Stimulated activated CD8-positive, alpha-beta memory T cell treated with anti-CD3 and anti-CD28 coated beads, Interleukin-15, amount 100 ng/mL, for 48 hours (primary cell): ENCODE results near the gene TKT.
"Not testable (repeated sequence)": the region's sequence is repeated elsewhere in the genome, so short reads cannot be mapped to it uniquely, and the experiment has no call there.

Experiments
- DNase-seq, 2 donors: peaks; one replicate each; pipeline ENCODE4 v3.0.0-alpha.2; 2020; ENCODE audit warnings: low read depth in 2 of 2

TKT gene

GRCh38 chr3:53260286-53260785 lies 4.5 kb upstream of the TKT start:
- no peak for DNase-seq

- DNase-seq: no peak
Measured at GRCh38 chr3:53259427-53260259, 3.8 kb upstream of the TKT start.

- DNase-seq: no peak
Measured at GRCh38 chr3:53258600-53259426, 3.0 kb upstream of the TKT start.

GRCh38 chr3:53257465-53257864 lies 1.6 kb upstream of the TKT start:
- DNase-seq: no peak

- no peak for DNase-seq
Measured at GRCh38 chr3:53256704-53257055, 858 bp upstream of the TKT start.

DNA sequence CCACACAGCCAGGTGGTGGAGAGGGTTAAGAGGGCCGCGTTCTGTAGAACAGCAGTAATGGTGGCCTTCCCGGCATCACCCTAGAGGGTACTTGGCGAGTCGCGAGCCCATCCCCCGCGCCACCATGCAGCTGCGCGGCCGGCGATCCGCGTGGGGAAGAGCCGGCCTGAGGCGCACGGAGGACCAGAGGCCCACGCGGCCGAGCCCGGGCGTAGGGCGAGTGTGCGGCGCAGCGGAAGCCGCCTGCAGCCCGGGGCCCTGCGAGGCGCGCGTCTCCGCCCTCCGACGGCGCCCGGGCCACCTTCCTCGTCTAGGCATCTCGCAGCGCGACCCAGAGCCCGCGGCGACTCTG lies 423 bp downstream of the TKT start:
- DNase-seq: peak; percentile 12 to 27

GRCh38 chr3:53254509-53255422 lies 1.1 kb downstream of the TKT start:
- DNase-seq: peak; percentile 49 to 52

DNA sequence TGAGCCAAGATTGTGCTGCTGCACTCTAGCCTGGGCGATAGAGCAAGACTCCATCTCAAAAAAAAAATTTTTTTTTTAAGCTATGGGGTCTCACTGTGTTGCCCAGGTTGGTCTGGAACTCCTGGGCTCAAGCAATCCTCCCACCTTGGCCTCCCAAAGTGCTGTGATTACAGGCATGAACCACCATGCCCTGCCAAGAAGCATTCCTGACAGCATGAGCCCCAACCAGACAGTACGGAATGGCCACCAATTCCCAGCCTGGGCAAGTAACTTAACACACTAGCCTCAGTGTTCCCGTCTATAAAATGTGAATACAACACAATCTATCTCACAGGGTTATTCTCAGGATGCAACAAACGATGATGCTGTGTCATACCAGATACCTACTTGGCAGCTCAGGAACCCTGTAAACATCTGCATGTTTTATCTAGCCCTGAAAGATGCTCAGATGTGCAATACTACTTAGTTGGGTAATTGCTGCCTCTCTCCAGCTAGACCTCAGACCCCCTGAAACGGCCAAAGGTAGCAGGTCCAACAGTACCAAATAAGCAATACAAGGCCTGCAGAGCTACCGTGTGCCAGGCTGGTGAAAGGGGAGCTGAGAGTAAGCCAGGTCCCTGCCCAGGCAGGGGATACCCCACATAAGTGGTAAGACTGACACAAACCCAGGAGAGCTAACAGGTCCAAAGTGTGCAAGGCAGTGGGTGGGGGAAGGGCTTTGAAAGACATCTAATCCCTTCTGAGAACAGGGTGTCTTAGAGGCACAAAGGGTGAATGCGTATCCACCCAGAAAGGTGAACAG lies 1.9 kb downstream of the TKT start:
- DNase-seq: no peak

- not testable (repeated sequence) for DNase-seq
Measured at GRCh38 chr3:53252947-53253322, 2.9 kb downstream of the TKT start.

DNA sequence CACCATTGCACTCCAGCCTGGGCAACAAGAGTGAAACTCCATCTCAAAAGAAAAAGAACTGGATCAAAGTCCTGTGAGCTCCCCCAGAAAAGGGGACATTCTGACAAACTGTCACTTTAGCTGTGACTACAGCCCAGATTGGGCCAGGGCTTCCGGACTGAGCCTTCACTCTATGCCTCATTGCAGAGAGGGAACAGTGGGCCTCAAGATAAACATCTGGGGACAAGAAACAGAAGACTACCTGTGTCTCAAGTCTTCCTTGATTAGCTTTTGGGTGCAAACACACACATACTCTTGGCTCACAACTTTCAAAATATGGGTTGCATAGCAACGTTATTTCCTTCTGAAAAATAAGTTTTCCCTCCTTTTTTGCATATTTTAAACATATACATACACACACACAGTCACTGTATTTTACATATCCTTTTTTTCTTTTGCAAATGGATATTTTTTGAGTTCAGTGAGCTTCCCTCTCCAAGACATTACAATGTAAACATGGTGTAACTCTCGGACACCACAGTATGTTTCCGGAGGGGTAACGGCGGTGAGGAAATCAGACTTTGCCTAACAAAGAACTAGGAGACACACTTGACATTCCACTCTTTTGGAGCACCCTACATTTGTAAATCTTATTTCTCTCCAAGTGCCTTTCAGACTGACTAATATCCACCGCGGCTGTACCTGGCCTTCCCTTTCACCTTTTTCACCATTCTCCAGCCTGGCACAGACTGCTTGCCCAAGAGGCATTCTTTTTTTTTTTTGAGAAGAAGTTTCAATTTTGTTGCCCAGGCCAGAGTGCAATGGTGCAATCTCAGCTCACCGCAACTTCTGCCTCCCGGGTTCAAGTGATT lies 3.5 kb downstream of the TKT start:
- no peak for DNase-seq

DNA sequence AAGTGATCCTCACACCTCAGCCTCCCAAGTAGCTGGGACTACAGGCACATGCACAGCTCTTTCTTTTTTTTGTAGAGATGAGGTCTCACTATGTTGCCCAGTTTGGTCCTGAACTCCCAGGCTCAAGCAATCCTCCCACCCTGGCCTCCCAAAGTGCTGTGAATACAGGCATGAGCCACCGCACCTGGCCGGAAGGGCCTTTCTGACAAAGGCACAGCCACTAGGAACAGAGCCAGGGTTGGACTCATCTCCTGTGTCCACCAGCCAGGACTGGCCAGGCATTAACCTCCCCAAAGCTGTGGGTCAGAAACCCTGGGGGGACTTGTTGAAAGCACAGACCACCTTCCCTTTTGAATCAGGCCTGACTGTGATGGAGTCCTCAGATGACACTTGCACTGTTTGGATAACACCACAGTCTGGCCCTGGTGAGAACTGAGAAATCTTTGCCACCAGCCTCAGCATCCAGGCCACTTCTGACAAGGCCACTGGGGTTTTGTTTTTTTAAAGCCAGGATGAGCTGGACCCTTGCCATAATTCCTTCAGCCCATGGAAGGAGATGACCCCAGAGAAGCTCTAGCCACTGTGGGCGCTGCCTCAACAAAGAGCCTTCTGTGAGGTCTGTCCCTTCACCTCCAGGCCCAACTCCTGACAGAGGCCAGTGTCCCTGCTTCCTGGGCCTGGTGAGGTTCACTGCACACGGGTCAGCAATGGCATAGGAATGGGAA lies 4.8 kb downstream of the TKT start:
- no peak for DNase-seq

DNA sequence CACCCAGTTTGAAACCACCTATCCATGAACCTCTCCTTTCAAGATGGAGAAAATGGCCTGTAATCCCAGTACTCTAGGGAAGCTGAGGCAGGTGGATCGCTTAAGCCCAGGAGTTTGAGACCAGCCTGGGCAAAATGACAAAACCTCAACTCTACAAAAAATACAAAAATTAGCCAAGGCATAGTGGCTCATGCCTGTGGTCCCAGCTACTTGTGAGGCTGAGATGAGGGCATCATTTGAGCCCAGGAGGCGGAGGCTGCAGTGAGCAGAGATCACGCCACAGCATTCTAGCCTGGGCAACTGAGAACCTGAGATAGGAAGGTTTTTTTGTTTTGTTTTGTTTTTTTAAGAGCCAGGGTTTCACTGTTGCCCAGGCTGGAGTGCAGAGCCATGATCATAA lies 5.4 kb downstream of the TKT start:
- no peak for DNase-seq

- DNase-seq: no peak
Measured at GRCh38 chr3:53248161-53248560, 7.7 kb downstream of the TKT start.

GRCh38 chr3:53247619-53248018 lies 8.2 kb downstream of the TKT start:
- no peak for DNase-seq

GRCh38 chr3:53244271-53244670 lies 11.6 kb downstream of the TKT start:
- DNase-seq: no peak

DNA sequence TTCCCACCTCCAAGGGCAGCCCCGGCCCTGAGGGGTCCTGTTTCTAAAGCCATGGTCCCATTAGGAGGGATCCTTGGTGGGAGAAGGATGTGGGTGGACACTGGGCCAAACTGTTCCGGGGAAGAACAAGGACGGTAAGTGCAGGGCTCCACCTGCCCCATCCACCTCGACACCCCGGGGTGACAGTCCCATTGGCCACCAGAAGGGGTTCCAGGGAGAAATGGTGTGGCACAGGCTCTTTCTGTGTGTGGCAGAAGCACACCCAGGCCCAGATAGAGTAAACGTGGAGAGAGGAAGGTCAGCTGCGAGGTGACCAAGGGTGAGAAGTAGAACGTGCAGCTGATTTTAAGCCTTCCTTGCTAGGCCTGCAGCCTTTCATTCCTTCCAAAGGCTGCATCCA lies 12.0 kb downstream of the TKT start:
- DNase-seq: no peak

DNA sequence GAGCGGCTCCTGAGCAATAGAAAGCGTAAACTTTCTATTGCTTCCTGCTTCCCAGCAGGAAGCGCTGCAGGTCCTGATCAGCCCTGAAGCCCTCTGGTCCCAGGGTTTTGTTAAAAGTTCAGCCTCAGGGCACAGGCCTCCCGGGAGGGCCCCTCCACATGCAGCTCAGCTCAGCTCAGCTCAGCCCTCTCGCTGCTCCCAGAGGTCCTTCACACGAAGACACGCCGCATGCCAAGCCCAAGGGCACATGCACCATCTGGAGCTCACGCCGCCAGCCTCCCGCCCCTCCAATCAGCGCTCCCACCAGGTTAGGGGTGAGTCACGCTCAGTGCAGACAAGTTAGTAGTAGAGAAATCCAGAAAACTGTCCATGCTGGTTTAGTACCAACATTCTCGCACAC lies 12.7 kb downstream of the TKT start:
- no peak for DNase-seq

DNA sequence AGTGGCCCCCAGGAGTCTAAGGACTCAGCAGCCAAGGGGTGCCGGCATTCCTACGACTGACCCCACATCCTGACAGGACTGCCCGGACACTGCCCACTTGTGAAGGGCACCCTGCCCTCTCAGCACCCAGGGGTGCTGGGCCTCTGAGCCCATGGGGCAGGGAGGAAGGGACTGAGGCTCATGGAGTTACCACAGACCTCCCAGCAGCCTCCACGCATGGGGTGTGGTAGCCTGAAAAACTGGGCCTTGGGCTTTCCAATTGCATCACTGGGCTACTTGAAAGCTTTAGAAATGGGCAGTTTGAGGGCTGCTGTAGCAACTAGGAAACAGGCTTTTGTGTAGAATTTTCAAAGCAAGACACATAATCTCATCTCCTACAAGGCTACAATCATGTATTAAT lies 13.2 kb downstream of the TKT start:
- DNase-seq: no peak

DNA sequence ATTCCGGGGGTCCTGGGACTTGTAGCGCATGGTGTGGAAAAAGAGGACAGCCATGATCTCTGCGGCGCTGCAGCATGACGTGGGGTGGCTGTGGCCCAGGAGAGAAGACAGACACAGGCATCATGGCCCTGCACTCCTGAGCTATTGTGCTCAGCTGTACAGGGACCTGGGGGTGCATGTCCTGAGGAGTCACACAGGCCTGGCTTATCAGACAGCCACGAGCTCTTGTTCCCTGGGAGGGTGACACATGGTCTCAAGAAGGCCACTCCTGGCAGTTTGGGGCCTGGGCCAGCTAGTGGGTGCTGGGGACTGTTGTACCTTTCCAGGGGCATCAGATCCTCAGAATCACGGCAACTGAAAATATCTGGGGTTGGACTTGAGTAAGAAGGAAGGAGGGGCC lies 13.7 kb downstream of the TKT start:
- no peak for DNase-seq
